Stimulated activated memory B cell treated with anti-CD40 and anti-IgM and Interleukin-4, amounts not matched to agents 10 μg/mL and 1 μg/mL and 100 μg/mL, for 72 hours (primary cell): Measurements from ENCODE around the gene AQR.
"Not testable (repeated sequence)": the region's sequence is repeated elsewhere in the genome, so short reads cannot be mapped to it uniquely, and the experiment has no call there.

Source experiments
- ATAC-seq: fragments of 150-1000 bp; cut with Tn5 transposase; 2 replicates; pipeline ENCODE4 v1.10.0; 2021
- H3K27ac Mint-ChIP-seq: one replicate; pipeline ENCODE4 v1.8.0; 2022; ENCODE audit warnings: mild to moderate bottlenecking, mixed read lengths
- H3K27me3 Mint-ChIP-seq: one replicate; pipeline ENCODE4 v1.8.0; 2022; ENCODE audit warnings: mixed read lengths
- H3K36me3 Mint-ChIP-seq: one replicate; pipeline ENCODE4 v1.8.0; 2022; ENCODE audit warnings: mixed read lengths
- H3K4me1 Mint-ChIP-seq: one replicate; pipeline ENCODE4 v1.8.0; 2022; ENCODE audit warnings: mixed read lengths
- H3K4me3 Mint-ChIP-seq: one replicate; pipeline ENCODE4 v1.8.0; 2022; ENCODE audit warnings: mild to moderate bottlenecking, moderate library complexity, mixed read lengths
- H3K9me3 Mint-ChIP-seq: one replicate; pipeline ENCODE4 v1.8.0; 2022; ENCODE audit warnings: mixed read lengths

AQR gene

GRCh38 chr15:34928349-34928748, 41.2 kb downstream of the AQR start:
- H3K9me3 Mint-ChIP-seq, ATAC-seq, H3K4me3 Mint-ChIP-seq, H3K27me3 Mint-ChIP-seq, H3K4me1 Mint-ChIP-seq, H3K27ac Mint-ChIP-seq: not testable (repeated sequence)
- H3K36me3 Mint-ChIP-seq: peaks cover 61% of the 10 kb centered on the region

GRCh38 chr15:34927726-34928125, 41.8 kb downstream of the AQR start:
- Mint-ChIP-seq H3K27ac (no peak overlapping the region), H3K27me3 (no peaks in the 10 kb centered on the region), H3K36me3 (peaks cover 67% of the 10 kb centered on the region), H3K4me1 (no peaks in the 10 kb centered on the region), H3K9me3 (no peaks in the 10 kb centered on the region), H3K4me3 (no peak overlapping the region)
- ATAC-seq: no peak

- no peak for ATAC-seq
- Mint-ChIP-seq H3K36me3 (peaks cover 48% of the 10 kb centered on the region), H3K9me3 (peaks cover 3% of the 10 kb centered on the region), H3K4me3 (no peak overlapping the region), H3K4me1 (no peaks in the 10 kb centered on the region), H3K27me3 (no peaks in the 10 kb centered on the region), H3K27ac (no peak overlapping the region)
These were observed 55.2 kb downstream of the AQR start for GRCh38 chr15:34914317-34914716.

- ATAC-seq: no peak
- Mint-ChIP-seq H3K4me3 (no peak overlapping the region), H3K9me3 (no peaks in the 10 kb centered on the region), H3K27me3 (no peaks in the 10 kb centered on the region), H3K27ac (no peak overlapping the region), H3K4me1 (no peaks in the 10 kb centered on the region), H3K36me3 (peaks cover 71% of the 10 kb centered on the region)
These were observed 64.5 kb downstream of the AQR start for GRCh38 chr15:34905047-34905446.

- Mint-ChIP-seq H3K4me1 (no peaks in the 10 kb centered on the region), H3K27ac (no peak overlapping the region), H3K36me3 (peaks cover 70% of the 10 kb centered on the region), H3K4me3 (no peak overlapping the region), H3K9me3 (no peaks in the 10 kb centered on the region), H3K27me3 (no peaks in the 10 kb centered on the region)
- no peak for ATAC-seq
These were observed 65.0 kb downstream of the AQR start for GRCh38 chr15:34904527-34904926.

GRCh38 chr15:34900748-34901147, 68.8 kb downstream of the AQR start:
- H3K27me3 Mint-ChIP-seq: no peaks in the 10 kb centered on the region
- no peaks in the 10 kb centered on the region for H3K9me3 Mint-ChIP-seq
- H3K27ac Mint-ChIP-seq: no peak overlapping the region
- no peak overlapping the region for H3K4me3 Mint-ChIP-seq
- ATAC-seq: no peak
- no peaks in the 10 kb centered on the region for H3K4me1 Mint-ChIP-seq
- H3K36me3 Mint-ChIP-seq: peaks cover 77% of the 10 kb centered on the region

GRCh38 chr15:34896183-34896582, 73.4 kb downstream of the AQR start:
- H3K36me3 Mint-ChIP-seq: peaks cover 87% of the 10 kb centered on the region
- no peaks in the 10 kb centered on the region for H3K4me1 Mint-ChIP-seq
- H3K9me3 Mint-ChIP-seq: peaks cover 10% of the 10 kb centered on the region
- no peak for ATAC-seq
- H3K27ac Mint-ChIP-seq: no peak overlapping the region
- no peak overlapping the region for H3K4me3 Mint-ChIP-seq
- H3K27me3 Mint-ChIP-seq: no peaks in the 10 kb centered on the region

GRCh38 chr15:34893967-34894366, 75.6 kb downstream of the AQR start:
- Mint-ChIP-seq H3K27ac (no peak overlapping the region), H3K9me3 (peaks cover 10% of the 10 kb centered on the region), H3K4me1 (no peaks in the 10 kb centered on the region), H3K4me3 (no peak overlapping the region), H3K27me3 (no peaks in the 10 kb centered on the region), H3K36me3 (peaks cover 85% of the 10 kb centered on the region)
- ATAC-seq: no peak

- peaks cover 10% of the 10 kb centered on the region for H3K9me3 Mint-ChIP-seq
- H3K4me1 Mint-ChIP-seq: no peaks in the 10 kb centered on the region
- H3K36me3 Mint-ChIP-seq: peaks cover 78% of the 10 kb centered on the region
- no peaks in the 10 kb centered on the region for H3K27me3 Mint-ChIP-seq
- H3K4me3 Mint-ChIP-seq: no peak overlapping the region
- no peak for ATAC-seq
- H3K27ac Mint-ChIP-seq: no peak overlapping the region
These were observed 76.5 kb downstream of the AQR start for GRCh38 chr15:34892963-34893591.

- H3K27me3 Mint-ChIP-seq: no peaks in the 10 kb centered on the region
- no peak overlapping the region for H3K27ac Mint-ChIP-seq
- no peaks in the 10 kb centered on the region for H3K4me1 Mint-ChIP-seq
- peaks cover 72% of the 10 kb centered on the region for H3K36me3 Mint-ChIP-seq
- H3K9me3 Mint-ChIP-seq: peaks cover 10% of the 10 kb centered on the region
- no peak overlapping the region for H3K4me3 Mint-ChIP-seq
- ATAC-seq: no peak
These were observed 79.1 kb downstream of the AQR start for GRCh38 chr15:34890424-34890823.

- no peak for ATAC-seq
- peaks cover 10% of the 10 kb centered on the region for H3K9me3 Mint-ChIP-seq
- H3K27me3 Mint-ChIP-seq: no peaks in the 10 kb centered on the region
- no peak overlapping the region for H3K27ac Mint-ChIP-seq
- peaks cover 72% of the 10 kb centered on the region for H3K36me3 Mint-ChIP-seq
- no peaks in the 10 kb centered on the region for H3K4me1 Mint-ChIP-seq
- H3K4me3 Mint-ChIP-seq: no peak overlapping the region
These were observed 80.1 kb downstream of the AQR start for GRCh38 chr15:34889476-34889875.

- Mint-ChIP-seq H3K9me3 (no peaks in the 10 kb centered on the region), H3K27ac (no peak overlapping the region), H3K36me3 (peaks cover 59% of the 10 kb centered on the region), H3K4me1 (no peaks in the 10 kb centered on the region), H3K27me3 (no peaks in the 10 kb centered on the region), H3K4me3 (no peak overlapping the region)
- no peak for ATAC-seq
These were observed 83.4 kb downstream of the AQR start for GRCh38 chr15:34886134-34886533.

- Mint-ChIP-seq H3K4me1 (no peaks in the 10 kb centered on the region), H3K27me3 (no peaks in the 10 kb centered on the region), H3K9me3 (no peaks in the 10 kb centered on the region), H3K36me3 (peaks cover 65% of the 10 kb centered on the region), H3K27ac (no peak overlapping the region), H3K4me3 (no peak overlapping the region)
- ATAC-seq: no peak
These were observed 85.9 kb downstream of the AQR start for GRCh38 chr15:34883633-34884032.

- no peaks in the 10 kb centered on the region for H3K9me3 Mint-ChIP-seq
- H3K27ac Mint-ChIP-seq: no peak overlapping the region
These were observed 86.5 kb downstream of the AQR start for GRCh38 chr15:34883042-34883441.

GRCh38 chr15:34879107-34879506, 90.4 kb downstream of the AQR start:
- no peaks in the 10 kb centered on the region for H3K27me3 Mint-ChIP-seq
- peaks cover 70% of the 10 kb centered on the region for H3K36me3 Mint-ChIP-seq
- no peaks in the 10 kb centered on the region for H3K9me3 Mint-ChIP-seq
- ATAC-seq: no peak
- no peak overlapping the region for H3K27ac Mint-ChIP-seq
- H3K4me1 Mint-ChIP-seq: no peaks in the 10 kb centered on the region
- no peak overlapping the region for H3K4me3 Mint-ChIP-seq

More at GRCh38 chr15:34883042-34883441, 86.5 kb downstream of the AQR start:
- Mint-ChIP-seq H3K36me3 (peaks cover 70% of the 10 kb centered on the region), H3K4me3 (no peak overlapping the region), H3K27me3 (no peaks in the 10 kb centered on the region), H3K4me1 (no peaks in the 10 kb centered on the region)
- no peak for ATAC-seq

- Mint-ChIP-seq H3K9me3 (peaks cover under 1% of the 10 kb centered on the region), H3K27me3 (no peaks in the 10 kb centered on the region), H3K4me3 (no peak overlapping the region), H3K4me1 (no peaks in the 10 kb centered on the region), H3K27ac (no peak overlapping the region), H3K36me3 (peaks cover 77% of the 10 kb centered on the region)
- ATAC-seq: no peak
These were observed 92.9 kb downstream of the AQR start for GRCh38 chr15:34876640-34877039.

- no peak overlapping the region for H3K27ac Mint-ChIP-seq
- no peaks in the 10 kb centered on the region for H3K27me3 Mint-ChIP-seq
- peaks cover 84% of the 10 kb centered on the region for H3K36me3 Mint-ChIP-seq
- no peaks in the 10 kb centered on the region for H3K4me1 Mint-ChIP-seq
- H3K4me3 Mint-ChIP-seq: no peak overlapping the region
- peaks cover 10% of the 10 kb centered on the region for H3K9me3 Mint-ChIP-seq
- no peak for ATAC-seq
These were observed 100.4 kb downstream of the AQR start for GRCh38 chr15:34869110-34869509.
